MM.1S (cell line): ENCODE data around the gene CWC15.

ENCODE experiments used
- DNase-seq: peaks from one replicate; pipeline ENCODE4 v3.0.0-alpha.2; 2015
- H2AFZ ChIP-seq: fragments of 300-600 bp; sonication (generic); 2 replicates; pipeline ENCODE4 v1.6.0; 2016; ENCODE audit warnings: antibody characterized with exemption, low read length
- H3F3A ChIP-seq: fragments of 300-600 bp; sonication (generic); 2 replicates; pipeline ENCODE4 v1.6.1; 2016; ENCODE audit warnings: mild to moderate bottlenecking, antibody characterized with exemption, low read length, moderate library complexity, mixed read lengths; ENCODE audit not compliant: insufficient read depth
- H3K27ac ChIP-seq: fragments of 300-600 bp; sonication (generic); 2 replicates; pipeline ENCODE4 v1.5.1; 2016; ENCODE audit warnings: mild to moderate bottlenecking, low read length
- H3K27me3 ChIP-seq: fragments of 300-600 bp; sonication (generic); replicated peaks from 2 replicates; pipeline ENCODE4 v1.6.0; 2016; ENCODE audit warnings: low read length; ENCODE audit not compliant: insufficient read depth
- H3K36me3 ChIP-seq: fragments of 300-600 bp; sonication (generic); replicated peaks from 2 replicates; pipeline ENCODE4 v1.6.1; 2016; ENCODE audit warnings: mild to moderate bottlenecking, low read length, mixed read lengths; ENCODE audit not compliant: insufficient read depth
- H3K4me1 ChIP-seq: fragments of 300-600 bp; sonication (generic); 2 replicates; pipeline ENCODE4 v1.6.1; 2016; ENCODE audit warnings: low read length, mixed read lengths
- H3K4me2 ChIP-seq: fragments of 300-600 bp; sonication (generic); 2 replicates; pipeline ENCODE4 v1.6.0; 2016; ENCODE audit warnings: low read depth, low read length
- H3K4me3 ChIP-seq: fragments of 300-600 bp; sonication (generic); 2 replicates; pipeline ENCODE4 v1.5.1; 2016; ENCODE audit warnings: low read length, mixed read lengths
- H3K79me2 ChIP-seq: fragments of 300-600 bp; sonication (generic); 2 replicates; pipeline ENCODE4 v1.6.1; 2016; ENCODE audit warnings: mixed run types, low read length, mixed read lengths
- H3K9ac ChIP-seq: fragments of 300-600 bp; sonication (generic); 2 replicates; pipeline ENCODE4 v1.6.1; 2016; ENCODE audit warnings: low read length, mixed read lengths
- H3K9me2 ChIP-seq: fragments of 300-600 bp; sonication (generic); replicated peaks from 2 replicates; pipeline ENCODE4 v1.6.1; 2016; ENCODE audit warnings: mild to moderate bottlenecking, low read length, mixed read lengths; ENCODE audit not compliant: insufficient read depth
- H3K9me3 ChIP-seq: fragments of 300-600 bp; sonication (generic); replicated peaks from 2 replicates; pipeline ENCODE4 v1.6.1; 2016; ENCODE audit warnings: mild to moderate bottlenecking, low read length, mixed read lengths; ENCODE audit not compliant: insufficient read depth
- H4K20me1 ChIP-seq: fragments of 300-600 bp; sonication (generic); 2 replicates; pipeline ENCODE4 v1.6.1; 2016; ENCODE audit warnings: mild to moderate bottlenecking, low read length, moderate library complexity, mixed read lengths; ENCODE audit not compliant: insufficient read depth
- EZH2 ChIP-seq: fragments of 300-600 bp; sonication (generic); optimal IDR thresholded peaks from 2 replicates; pipeline ENCODE3; 2017; ENCODE audit warnings: low read depth, mild to moderate bottlenecking, antibody characterized with exemption, low read length, mixed read lengths
- EZH2phosphoT487 ChIP-seq: fragments of 300-600 bp; sonication (generic); IDR thresholded peaks from 2 replicates; pipeline ENCODE4 v1.6.1; 2018; ENCODE audit warnings: antibody characterized with exemption, low read length
- TF ChIP-seq, protein P1 (sequence below): fragments of 300-600 bp; sonication (generic); IDR thresholded peaks from 2 replicates; pipeline ENCODE4 v1.5.1; 2016; ENCODE audit warnings: antibody characterized with exemption, low read length, mixed read lengths

Gene CWC15

GRCh38 chr11:94968334-94968958 lies 4.9 kb downstream of the CWC15 start:
- Histone ChIP-seq H4K20me1 (no peaks in the 10 kb centered on the region), H3K79me2 (peaks cover 22% of the 10 kb centered on the region), H3K27me3 (no peaks in the 10 kb centered on the region), H3K9ac (no peak overlapping the region), H3K9me3 (no peaks in the 10 kb centered on the region), H3F3A (no peaks in the 10 kb centered on the region), H3K27ac (no peak overlapping the region), H3K9me2 (no peaks in the 10 kb centered on the region), H3K4me1 (peaks cover 10% of the 10 kb centered on the region), H3K4me3 (no peak overlapping the region), H2AFZ (no peak overlapping the region), H3K36me3 (peaks cover 23% of the 10 kb centered on the region; the same call in 1 of the 2 replicates), H3K4me2 (no peak overlapping the region)
- DNase-seq, result peak; percentile 21
- TF ChIP-seq, protein P1, sequence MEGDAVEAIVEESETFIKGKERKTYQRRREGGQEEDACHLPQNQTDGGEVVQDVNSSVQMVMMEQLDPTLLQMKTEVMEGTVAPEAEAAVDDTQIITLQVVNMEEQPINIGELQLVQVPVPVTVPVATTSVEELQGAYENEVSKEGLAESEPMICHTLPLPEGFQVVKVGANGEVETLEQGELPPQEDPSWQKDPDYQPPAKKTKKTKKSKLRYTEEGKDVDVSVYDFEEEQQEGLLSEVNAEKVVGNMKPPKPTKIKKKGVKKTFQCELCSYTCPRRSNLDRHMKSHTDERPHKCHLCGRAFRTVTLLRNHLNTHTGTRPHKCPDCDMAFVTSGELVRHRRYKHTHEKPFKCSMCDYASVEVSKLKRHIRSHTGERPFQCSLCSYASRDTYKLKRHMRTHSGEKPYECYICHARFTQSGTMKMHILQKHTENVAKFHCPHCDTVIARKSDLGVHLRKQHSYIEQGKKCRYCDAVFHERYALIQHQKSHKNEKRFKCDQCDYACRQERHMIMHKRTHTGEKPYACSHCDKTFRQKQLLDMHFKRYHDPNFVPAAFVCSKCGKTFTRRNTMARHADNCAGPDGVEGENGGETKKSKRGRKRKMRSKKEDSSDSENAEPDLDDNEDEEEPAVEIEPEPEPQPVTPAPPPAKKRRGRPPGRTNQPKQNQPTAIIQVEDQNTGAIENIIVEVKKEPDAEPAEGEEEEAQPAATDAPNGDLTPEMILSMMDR, result peak; percentile 55
- TF ChIP-seq EZH2 (no peak), EZH2phosphoT487 (no peak)

DNA sequence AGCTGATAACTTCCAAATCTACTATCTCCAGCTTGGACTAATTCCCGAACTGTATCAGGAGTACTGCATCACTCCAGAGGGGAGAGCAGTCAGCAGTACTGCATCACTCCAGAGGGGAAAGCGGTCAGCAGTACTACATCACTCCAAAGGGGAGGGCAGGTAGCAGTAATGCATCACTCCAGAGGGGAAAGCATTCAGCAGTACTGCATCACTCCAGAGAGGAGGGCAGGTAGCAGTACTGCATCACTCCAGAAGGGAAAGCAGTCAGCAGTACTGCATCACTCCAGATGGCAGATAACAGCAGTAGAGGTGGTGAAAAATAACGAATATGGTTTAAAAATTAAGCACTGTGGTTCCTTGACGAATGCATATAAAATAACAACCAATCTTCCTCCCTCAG lies 8.4 kb downstream of the CWC15 start:
- no peaks in the 10 kb centered on the region for H3K4me1 ChIP-seq
- H3F3A ChIP-seq, result no peaks in the 10 kb centered on the region
- no peaks in the 10 kb centered on the region for H4K20me1 ChIP-seq
- no peak overlapping the region for H2AFZ ChIP-seq
- no peak for DNase-seq
- TF ChIP-seq, protein P1, result no peak
- TF ChIP-seq EZH2, result no peak
- no peak for TF ChIP-seq EZH2phosphoT487
- no peak overlapping the region for H3K4me3 ChIP-seq
- no peak overlapping the region for H3K4me2 ChIP-seq
- no peak overlapping the region for H3K27ac ChIP-seq
- no peaks in the 10 kb centered on the region for H3K9me2 ChIP-seq
- H3K9me3 ChIP-seq, result no peaks in the 10 kb centered on the region
- no peaks in the 10 kb centered on the region for H3K27me3 ChIP-seq
- no peaks in the 10 kb centered on the region for H3K79me2 ChIP-seq
- peaks cover 13% of the 10 kb centered on the region; the same call in 1 of the 2 replicates for H3K36me3 ChIP-seq
- no peak overlapping the region for H3K9ac ChIP-seq

DNA sequence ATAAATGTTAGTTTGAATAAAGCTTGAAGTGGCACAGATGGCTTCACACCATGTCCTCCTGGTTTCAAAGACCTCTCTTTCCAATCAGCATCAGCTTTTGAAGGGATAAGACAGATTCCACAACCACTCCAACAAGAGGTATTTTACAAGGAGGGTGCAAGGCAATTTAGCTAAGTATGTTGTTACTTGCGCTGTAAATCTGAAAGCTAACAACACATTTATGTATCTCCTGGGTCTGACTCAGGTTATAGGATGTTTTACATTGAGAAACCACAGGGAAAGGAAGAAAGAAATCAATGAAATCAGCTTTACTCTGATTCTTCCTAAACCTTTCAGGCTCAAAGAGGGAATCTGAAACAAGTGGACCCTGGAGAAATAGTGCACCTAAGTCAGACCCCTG lies 12.1 kb downstream of the CWC15 start:
- Histone ChIP-seq H3K36me3 (no peaks in the 10 kb centered on the region; the same call in 1 of the 2 replicates), H2AFZ (no peak overlapping the region), H3F3A (no peaks in the 10 kb centered on the region), H3K4me1 (no peaks in the 10 kb centered on the region), H3K9me3 (no peaks in the 10 kb centered on the region), H3K79me2 (no peaks in the 10 kb centered on the region), H3K27me3 (no peaks in the 10 kb centered on the region), H3K9ac (no peak overlapping the region), H3K4me2 (no peak overlapping the region), H3K27ac (no peak overlapping the region), H4K20me1 (no peaks in the 10 kb centered on the region), H3K9me2 (no peaks in the 10 kb centered on the region), H3K4me3 (no peak overlapping the region)
- no peak for TF ChIP-seq EZH2
- no peak for TF ChIP-seq EZH2phosphoT487
- TF ChIP-seq, protein P1, result no peak
- no peak for DNase-seq
